Activated CD4-positive, alpha-beta T cell treated with anti-CD3 and anti-CD28 coated beads for 48 hours (primary cell): ENCODE measurements around the gene ACKR2.
A peak's percentile ranks its signal among the peaks of the same experiment; 100 is the strongest.
"Not testable (repeated sequence)": the region's sequence is repeated elsewhere in the genome, so short reads cannot be mapped to it uniquely, and the experiment has no call there.

ENCODE experiments used
- DNase-seq: peaks from one replicate; pipeline ENCODE4 v3.0.0-alpha.2; 2020

Gene ACKR2

GRCh38 chr3:42865256-42865655, 56.0 kb downstream of the ACKR2 start:
- no peak for DNase-seq

GRCh38 chr3:42867138-42867537, 57.9 kb downstream of the ACKR2 start:
- no peak for DNase-seq

GRCh38 chr3:42868841-42869240, 59.6 kb downstream of the ACKR2 start:
- no peak for DNase-seq

GRCh38 chr3:42871592-42872196, 62.4 kb downstream of the ACKR2 start:
- no peak for DNase-seq

- no peak for DNase-seq
Measured at GRCh38 chr3:42872718-42873117, 63.5 kb downstream of the ACKR2 start.

GRCh38 chr3:42873221-42873982, 64.2 kb downstream of the ACKR2 start:
- no peak for DNase-seq

- DNase-seq = no peak
Measured at GRCh38 chr3:42874749-42875148, 65.5 kb downstream of the ACKR2 start.

- DNase-seq = no peak
Measured at GRCh38 chr3:42875325-42876151, 66.3 kb downstream of the ACKR2 start, which contains the start of gene CYP8B1. Gene CYP8B1 (minus strand): TSS chr3:42875879. CDS start chr3:42875816, 63 bp downstream.

GRCh38 chr3:42876401-42876800, 67.2 kb downstream of the ACKR2 start:
- DNase-seq = no peak

- DNase-seq = no peak
Measured at GRCh38 chr3:42876940-42877720, 67.9 kb downstream of the ACKR2 start.

GRCh38 chr3:42877881-42878280, 68.6 kb downstream of the ACKR2 start:
- DNase-seq = no peak

- DNase-seq = no peak
Measured at GRCh38 chr3:42880183-42880582, 70.9 kb downstream of the ACKR2 start.

GRCh38 chr3:42880601-42881451, 71.6 kb downstream of the ACKR2 start:
- peak; percentile 92 for DNase-seq

GRCh38 chr3:42883251-42883930, 74.1 kb downstream of the ACKR2 start:
- not testable (repeated sequence) for DNase-seq

GRCh38 chr3:42884324-42884723, 75.1 kb downstream of the ACKR2 start:
- DNase-seq = no peak

GRCh38 chr3:42886294-42886822, 77.1 kb downstream of the ACKR2 start:
- no peak for DNase-seq

- no peak for DNase-seq
Measured at GRCh38 chr3:42887084-42887483, 77.8 kb downstream of the ACKR2 start.

GRCh38 chr3:42891042-42891441, 81.8 kb downstream of the ACKR2 start:
- DNase-seq = no peak

- DNase-seq = no peak
Measured at GRCh38 chr3:42892169-42892568, 82.9 kb downstream of the ACKR2 start.

- DNase-seq = no peak
Measured at GRCh38 chr3:42892807-42893206, 83.6 kb downstream of the ACKR2 start.
